A673 (cell line): Measurements from ENCODE around the gene DLL3. TPM values are rescaled to one million over a fixed set of nuclear protein-coding genes. Genes with fewer than 3 reads are reported as not detected.

Experiments
- BruUV-seq: library from RNA; stranded (reverse); fragments of 400-500 nt; replicated peaks from 2 replicates; lab custom pipeline; 2021; lab: Mats Ljungman, UMichigan
- CTCF ChIA-PET: fragments of 300-600 bp; sonication (Branson Sonifier 250); formaldehyde crosslinking; loops from one replicate; lab custom pipeline; 2022; ENCODE audit warnings: antibody characterized with exemption; lab: Charles Lee
- POLR2A ChIA-PET: fragments of 300-600 bp; sonication (Branson Sonifier 250); formaldehyde crosslinking; loops from one replicate; lab custom pipeline; 2022; ENCODE audit warnings: antibody characterized with exemption; ENCODE audit not compliant: low non-redundant PET; lab: Charles Lee
- DNase-seq: peaks from one replicate; pipeline ENCODE4 v3.0.0-alpha.2; 2015; ENCODE audit warnings: low spot score
- H3K27ac ChIP-seq: fragments of 200-600 bp; sonication (generic); 2 replicates; pipeline ENCODE4 v1.5.1; 2016; ENCODE audit warnings: mixed run types, low read depth, mild to moderate bottlenecking, mixed read lengths, antibody characterized with exemption, low read length; ENCODE audit not compliant: poor library complexity, severe bottlenecking
- H3K27me3 ChIP-seq: fragments of 200-600 bp; sonication (generic); replicated peaks from 2 replicates; pipeline ENCODE4 v1.6.1; 2017; ENCODE audit warnings: mixed run types, low read depth, mild to moderate bottlenecking, mixed read lengths, antibody characterized with exemption, low read length; ENCODE audit not compliant: insufficient read depth, poor library complexity
- H3K36me3 ChIP-seq: fragments of 200-600 bp; sonication (generic); 2 replicates; pipeline ENCODE4 v1.6.1; 2016; ENCODE audit warnings: mixed run types, mild to moderate bottlenecking, mixed read lengths, antibody characterized with exemption, low read length; ENCODE audit not compliant: insufficient read depth, poor library complexity, severe bottlenecking
- H3K4me1 ChIP-seq: fragments of 200-600 bp; sonication (generic); 2 replicates; pipeline ENCODE4 v1.6.1; 2017; ENCODE audit warnings: mixed run types, mild to moderate bottlenecking, mixed read lengths, antibody characterized with exemption, low read length; ENCODE audit not compliant: insufficient read depth, poor library complexity, severe bottlenecking
- H3K4me3 ChIP-seq: fragments of 200-600 bp; sonication (generic); 2 replicates; pipeline ENCODE4 v1.5.1; 2016; ENCODE audit warnings: low read depth, mixed run types, mild to moderate bottlenecking, mixed read lengths, low read length; ENCODE audit not compliant: poor library complexity, severe bottlenecking
- H3K9me3 ChIP-seq: fragments of 200-600 bp; sonication (generic); 2 replicates; pipeline ENCODE4 v1.6.1; 2016; ENCODE audit warnings: mixed run types, low read depth, mild to moderate bottlenecking, mixed read lengths, antibody characterized with exemption, low read length; ENCODE audit not compliant: poor library complexity, severe bottlenecking
- CTCF ChIP-seq: fragments of 300-800, 200-600 bp; sonication (generic); conservative IDR thresholded peaks from 2 replicates; pipeline ENCODE4 v1.5.1; 2017; ENCODE audit warnings: low read depth, mild to moderate bottlenecking, antibody characterized with exemption, low read length, moderate library complexity, mixed read lengths
- EZH2 ChIP-seq: fragments of 200-600 bp; sonication (generic); IDR thresholded peaks from 2 replicates; pipeline ENCODE4 v1.6.1; 2017; ENCODE audit warnings: borderline replicate concordance, low read depth, mild to moderate bottlenecking, mixed read lengths, antibody characterized with exemption, low read length; ENCODE audit not compliant: poor library complexity, severe bottlenecking
- intact Hi-C: fragments of 100-400 bp; cut with micrococcal nuclease; formaldehyde crosslinking; loops from one replicate; pipeline ENCODE4 v1.10.0; 2022; ENCODE audit not compliant: unreplicated experiment
- total RNA-seq: library from RNA; stranded (reverse); gene quantifications from 2 replicates; pipeline ENCODE4 v1.2.3, GENCODE V29; 2021

DLL3 gene
- total RNA-seq, 1 experiment from 2014 or later, result 0.69 TPM

- H3K27ac ChIP-seq, result no peak overlapping the region
- ChIA-PET POLR2A (no interaction called here), CTCF (no interaction called here)
- intact Hi-C loops, result loop anchor here (2.0 to 10.0 kb wide), 4 partner anchors 53 to 419 kb away; partner anchors contain the start of gene TIMM50
- no peaks in the 10 kb centered on the region for H3K27me3 ChIP-seq
- H3K4me1 ChIP-seq, result peaks cover 10% of the 10 kb centered on the region
- H3K4me3 ChIP-seq, result no peak overlapping the region
- TF ChIP-seq EZH2 (no peak), CTCF (no peak)
- no peaks in the 10 kb centered on the region for H3K9me3 ChIP-seq
- no peaks in the 10 kb centered on the region for H3K36me3 ChIP-seq
- no peak for DNase-seq
- no TSS peak for BruUV-seq
Measured at GRCh38 chr19:39533791-39534190, 35.0 kb downstream of the DLL3 start.

- Histone ChIP-seq H3K4me1 (peaks cover 10% of the 10 kb centered on the region), H3K27ac (peak overlapping the region; percentile 86), H3K9me3 (no peaks in the 10 kb centered on the region), H3K36me3 (no peaks in the 10 kb centered on the region), H3K4me3 (peak overlapping the region; percentile 79), H3K27me3 (no peaks in the 10 kb centered on the region)
- no TSS peak for BruUV-seq
- ChIA-PET CTCF (no interaction called here), POLR2A (interaction anchor here (1.1 kb wide), 1 partner anchor 103 kb away, joined by 4 read pairs; the partner anchor contains the start of gene RPS16)
- intact Hi-C loops, result loop anchor here (10.0 kb wide), 1 partner anchor 424 kb away; no protein-coding TSS in a partner anchor
- no peak for DNase-seq
- no peak for TF ChIP-seq EZH2
- TF ChIP-seq CTCF, result no peak
Measured at GRCh38 chr19:39539165-39539517, 40.4 kb downstream of the DLL3 start.

- CTCF ChIA-PET, result interaction anchor here (1.1 kb wide), 1 partner anchor 99 kb away, joined by 4 read pairs; no protein-coding TSS in a partner anchor
- no peaks in the 10 kb centered on the region for H3K36me3 ChIP-seq
- peak; percentile 95 for DNase-seq
- peaks cover under 1% of the 10 kb centered on the region for H3K27me3 ChIP-seq
- peak within 1 kb of the TSS; percentile 79 for H3K4me3 ChIP-seq
- H3K4me1 ChIP-seq, result peaks cover 10% of the 10 kb centered on the region
- intact Hi-C loops, result loop anchor here (2.0 to 10.0 kb wide), 2 partner anchors 99 to 425 kb away; no protein-coding TSS in a partner anchor
- peak; percentile 86; the same call in 1 of the 2 replicates for TF ChIP-seq CTCF
- TF ChIP-seq EZH2, result no peak
- peak within 1 kb of the TSS; percentile 86 for H3K27ac ChIP-seq
- no peaks in the 10 kb centered on the region for H3K9me3 ChIP-seq
- BruUV-seq, result no TSS peak
- POLR2A ChIA-PET, result interaction anchor here (1.1 kb wide), 1 partner anchor 104 kb away, joined by 4 read pairs; the partner anchor contains the start of gene RPS16
Measured at GRCh38 chr19:39539518-39540332, 41.0 kb downstream of the DLL3 start, which contains the start of gene EID2. Gene EID2, minus strand, starts transcription at chr19:39540161. Its CDS starts 82 bp downstream, at chr19:39540079.
